Stimulated activated CD4-positive, alpha-beta T cell treated with anti-CD3 and anti-CD28 coated beads, Interleukin-15, amount 100 ng/mL, for 48 hours (primary cell): ENCODE measurements around the gene PRKAR1A.
"Not testable (repeated sequence)": the region's sequence is repeated elsewhere in the genome, so short reads cannot be mapped to it uniquely, and the experiment has no call there.

Source experiments
- DNase-seq, 2 donors: peaks; one replicate each; pipeline ENCODE4 v3.0.0-alpha.2; 2020; ENCODE audit warnings: low read depth in 2 of 2

The PRKAR1A gene

GRCh38 chr17:68511254-68511670, 968 bp upstream of the PRKAR1A start:
- no peak for DNase-seq

GRCh38 chr17:68511671-68512246, 471 bp upstream of the PRKAR1A start:
- DNase-seq, result peak; percentile 33 to 39

GRCh38 chr17:68512960-68513474, 787 bp downstream of the PRKAR1A start:
- DNase-seq, result no peak

GRCh38 chr17:68513932-68514331, 1.7 kb downstream of the PRKAR1A start:
- no peak for DNase-seq

GRCh38 chr17:68514831-68515635, 2.8 kb downstream of the PRKAR1A start:
- DNase-seq, result no peak

- no peak for DNase-seq
Measured at GRCh38 chr17:68516732-68517131, 4.5 kb downstream of the PRKAR1A start.

GRCh38 chr17:68517605-68518004, 5.4 kb downstream of the PRKAR1A start:
- not testable (repeated sequence) for DNase-seq

- no peak for DNase-seq
Measured at GRCh38 chr17:68518063-68518815, 6.0 kb downstream of the PRKAR1A start.

GRCh38 chr17:68519051-68519450, 6.8 kb downstream of the PRKAR1A start:
- DNase-seq, result not testable (repeated sequence)

GRCh38 chr17:68519911-68520310, 7.7 kb downstream of the PRKAR1A start:
- no peak for DNase-seq

- no peak for DNase-seq
Measured at GRCh38 chr17:68522266-68522665, 10.0 kb downstream of the PRKAR1A start.

GRCh38 chr17:68526548-68526947, 14.3 kb downstream of the PRKAR1A start:
- DNase-seq, result no peak

GRCh38 chr17:68527314-68527713, 15.1 kb downstream of the PRKAR1A start:
- DNase-seq, result no peak

GRCh38 chr17:68531252-68531651, 19.0 kb downstream of the PRKAR1A start:
- no peak for DNase-seq

- no peak for DNase-seq
Measured at GRCh38 chr17:68532826-68533225, 20.6 kb downstream of the PRKAR1A start.

- DNase-seq, result no peak
Measured at GRCh38 chr17:68533887-68534694, 21.9 kb downstream of the PRKAR1A start.

GRCh38 chr17:68534695-68535088, 22.5 kb downstream of the PRKAR1A start:
- DNase-seq, result no peak

GRCh38 chr17:68535922-68536321, 23.7 kb downstream of the PRKAR1A start:
- no peak for DNase-seq

- DNase-seq, result no peak
Measured at GRCh38 chr17:68539548-68540467, 27.6 kb downstream of the PRKAR1A start.

GRCh38 chr17:68540981-68541380, 28.8 kb downstream of the PRKAR1A start:
- DNase-seq, result no peak
